HG03095 (cell line): ENCODE measurements around the gene DOCK2.
A peak's percentile ranks its signal among the peaks of the same experiment; 100 is the strongest.
"Not testable (repeated sequence)": the region's sequence is repeated elsewhere in the genome, so short reads cannot be mapped to it uniquely, and the experiment has no call there.

ENCODE experiments used
- ATAC-seq: cut with Tn5 transposase; IDR thresholded peaks from one replicate; pipeline ENCODE4 v1.9.1; 2021; ENCODE audit warnings: moderate library complexity; ENCODE audit not compliant: unreplicated experiment

DOCK2 gene

GRCh38 chr5:169753795-169754194, 116.7 kb downstream of the DOCK2 start:
- no peak for ATAC-seq

GRCh38 chr5:169754737-169755136, 117.7 kb downstream of the DOCK2 start:
- no peak for ATAC-seq

DNA sequence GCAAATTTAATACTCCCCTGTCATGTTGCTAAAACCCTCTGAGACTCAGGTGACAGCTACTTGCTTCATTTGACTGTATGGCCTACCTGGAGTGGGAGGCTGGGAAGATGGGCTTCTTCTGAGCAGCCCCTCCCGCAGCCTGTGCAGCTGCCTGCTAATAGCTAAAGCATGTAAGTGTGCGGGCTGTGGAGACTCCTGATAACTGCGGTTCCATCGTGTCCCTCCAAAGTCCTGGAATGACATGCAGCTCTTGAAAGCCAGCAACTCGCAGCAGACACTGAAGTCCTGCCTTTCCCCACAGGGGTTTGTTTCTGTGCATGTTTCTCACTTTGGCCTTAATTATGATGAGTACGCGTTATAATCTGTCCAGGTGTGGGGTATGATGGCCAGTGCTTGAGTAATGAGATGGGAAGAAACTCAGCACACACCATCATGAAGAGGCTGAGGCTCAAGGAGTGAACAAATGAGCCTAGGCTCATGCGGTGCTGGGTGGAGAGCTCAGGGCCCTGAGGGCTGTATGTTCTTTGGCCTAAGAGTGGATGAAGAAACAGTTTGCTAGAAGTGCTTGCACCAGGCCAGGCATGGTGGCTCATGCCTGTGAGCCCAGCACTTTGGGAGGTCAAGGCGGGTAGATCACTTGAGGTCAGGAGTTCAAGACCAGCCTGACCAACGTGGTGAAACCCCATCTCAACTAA, 119.1 kb downstream of the DOCK2 start:
- no peak for ATAC-seq

GRCh38 chr5:169757016-169757415, 119.9 kb downstream of the DOCK2 start:
- no peak for ATAC-seq

- ATAC-seq, result no peak
Observed at GRCh38 chr5:169758886-169759285, 121.8 kb downstream of the DOCK2 start.

DNA sequence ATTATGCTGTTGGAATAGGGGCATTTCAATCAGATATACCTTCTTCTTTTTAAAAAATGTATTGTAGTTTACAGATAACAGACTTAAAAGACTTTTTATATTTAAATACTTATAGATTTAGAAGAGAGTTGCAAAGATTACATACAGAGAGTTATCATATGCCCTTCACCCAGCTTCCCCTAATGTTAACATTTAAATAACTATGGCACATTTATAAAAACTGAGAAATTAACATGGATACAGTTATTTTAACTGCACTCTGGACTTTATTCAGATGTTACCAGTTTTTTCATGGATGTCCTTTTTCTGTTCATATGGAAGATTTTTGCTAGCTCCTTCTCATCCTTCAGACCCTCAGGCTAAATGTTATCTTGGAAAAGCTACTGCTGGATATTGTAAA, 123.2 kb downstream of the DOCK2 start:
- no peak for ATAC-seq

DNA sequence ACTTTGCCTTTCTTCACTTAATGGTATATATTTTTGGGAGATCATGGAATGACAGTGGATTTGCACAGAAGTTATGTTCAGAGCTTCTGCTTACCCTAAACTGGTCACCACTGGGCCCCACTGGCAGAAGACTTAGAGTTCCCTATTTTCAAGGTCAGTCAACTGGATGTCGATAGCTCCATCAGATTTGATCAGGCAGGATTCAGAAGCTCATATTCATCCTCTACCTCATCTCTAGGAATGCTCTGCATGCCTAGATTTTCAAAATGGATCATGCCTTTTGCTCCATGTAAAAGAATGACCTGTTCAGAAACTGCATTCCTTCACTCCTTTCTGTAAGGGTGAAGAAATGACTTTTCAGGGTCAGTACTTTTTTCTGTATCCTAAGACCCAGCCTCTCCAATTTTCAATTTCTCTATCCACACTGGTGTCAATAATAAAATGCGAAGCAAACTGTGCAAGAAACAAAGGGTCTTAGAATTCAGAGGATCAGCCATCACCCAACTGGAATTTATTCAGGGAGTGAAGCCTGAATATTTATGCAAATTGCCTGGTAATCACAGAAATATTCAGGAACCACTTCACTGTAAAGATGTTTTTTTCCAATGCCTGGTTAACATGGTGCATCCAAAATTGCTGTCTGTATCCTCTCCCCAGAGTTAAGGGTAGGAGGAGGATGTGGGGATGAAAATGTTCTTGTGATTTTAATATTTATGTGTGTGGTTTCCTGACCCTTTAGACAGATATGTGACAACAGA, 125.4 kb downstream of the DOCK2 start:
- ATAC-seq, result no peak

- peak; percentile 74 for ATAC-seq
Observed at GRCh38 chr5:169763376-169764017, 126.4 kb downstream of the DOCK2 start.

DNA sequence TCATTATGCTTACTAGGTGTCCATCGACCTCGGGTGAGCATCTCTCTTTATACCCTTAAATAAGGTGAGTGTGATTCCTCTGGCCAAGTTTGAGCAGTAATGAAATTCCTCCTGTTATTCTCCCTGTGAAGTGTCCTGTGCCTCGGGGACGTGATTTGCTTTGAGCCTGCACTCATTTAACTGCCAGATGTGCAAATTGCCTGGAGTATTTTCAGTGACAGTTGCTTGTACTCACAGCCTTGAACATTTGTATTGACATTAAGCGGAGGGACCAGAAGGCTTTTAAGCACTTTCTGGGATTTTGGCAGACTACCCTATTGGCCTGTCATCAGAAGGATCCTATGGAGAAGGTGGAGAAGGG, 126.9 kb downstream of the DOCK2 start:
- ATAC-seq, result peak; percentile 4

GRCh38 chr5:169765176-169765996, 128.3 kb downstream of the DOCK2 start:
- no peak for ATAC-seq

DNA sequence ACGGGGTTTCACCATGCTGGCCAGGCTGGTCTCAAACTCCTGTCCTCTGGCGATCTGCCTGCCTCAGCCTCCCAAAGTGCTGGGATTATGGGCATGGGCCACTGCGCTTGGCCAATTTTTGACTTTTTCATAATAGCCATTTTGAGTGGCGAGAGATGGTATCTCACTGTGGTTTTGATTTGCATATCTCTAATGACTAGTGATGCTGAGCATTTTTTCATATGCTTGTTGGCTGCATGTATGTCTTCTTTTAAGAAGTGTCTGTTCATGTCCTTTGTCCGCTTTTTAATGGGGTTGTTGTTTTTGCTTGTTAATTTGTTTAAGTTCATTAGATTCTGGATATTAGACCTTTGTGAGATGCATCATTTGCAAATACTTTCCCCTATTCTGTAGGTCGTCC, 129.9 kb downstream of the DOCK2 start:
- ATAC-seq, result not testable (repeated sequence)

DNA sequence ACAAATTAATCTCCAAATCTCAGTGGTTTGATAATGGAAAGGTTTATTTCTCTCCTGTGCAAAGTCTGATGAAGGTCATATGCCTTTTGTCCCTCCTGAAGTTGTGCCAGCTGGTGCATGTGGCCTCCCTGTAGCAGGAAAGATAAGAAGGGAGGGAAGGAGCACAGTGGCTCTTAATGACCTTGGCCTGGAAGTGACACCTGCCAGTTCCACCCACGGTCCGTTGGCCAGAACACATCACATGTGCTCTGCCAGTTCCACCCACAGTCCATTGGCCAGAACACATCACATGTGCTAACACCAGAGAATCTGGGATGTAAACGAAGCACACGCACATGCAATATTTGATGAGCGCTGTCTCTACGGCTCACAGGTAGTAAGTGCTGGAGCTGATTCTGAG, 130.9 kb downstream of the DOCK2 start:
- ATAC-seq, result no peak

DNA sequence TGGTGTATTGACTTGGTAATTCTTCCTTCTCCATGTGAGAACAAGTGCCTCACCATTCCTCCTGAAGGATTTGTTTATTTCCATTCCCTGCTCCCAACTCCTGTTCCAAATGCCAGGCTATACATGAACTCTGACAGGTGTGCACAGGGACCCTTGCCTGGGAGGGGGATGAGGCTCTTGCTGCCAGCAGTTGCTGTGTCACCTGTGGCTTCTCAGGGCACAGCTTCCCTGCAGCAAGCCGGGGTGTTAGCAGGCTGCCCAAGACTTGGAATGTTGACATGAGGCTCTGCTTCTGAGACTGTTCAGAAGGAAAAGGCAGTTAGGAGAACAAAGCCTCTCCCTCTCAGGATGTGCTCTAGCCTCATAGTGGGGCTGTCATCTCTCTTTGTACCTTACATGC, 131.3 kb downstream of the DOCK2 start:
- ATAC-seq, result no peak

- no peak for ATAC-seq
Observed at GRCh38 chr5:169770109-169770508, 133.0 kb downstream of the DOCK2 start.

DNA sequence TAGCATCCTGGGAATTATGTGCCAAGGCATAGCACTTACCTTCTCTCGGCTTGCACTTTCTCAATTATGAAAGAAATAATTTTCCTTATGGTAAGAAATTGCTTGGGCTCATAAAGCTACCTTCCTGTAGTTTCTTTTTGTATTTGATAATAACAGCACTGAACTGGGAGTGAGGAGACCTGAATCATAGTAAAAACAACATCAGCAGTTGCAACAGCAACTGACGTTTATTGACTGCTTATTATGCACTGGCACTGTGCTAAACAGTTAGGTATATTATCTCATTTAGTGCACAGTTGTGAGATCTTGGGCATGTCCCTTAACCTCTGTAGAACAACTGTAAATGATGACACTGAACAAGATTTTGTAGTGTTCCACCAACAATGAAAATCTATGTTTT, 135.2 kb downstream of the DOCK2 start:
- no peak for ATAC-seq

DNA sequence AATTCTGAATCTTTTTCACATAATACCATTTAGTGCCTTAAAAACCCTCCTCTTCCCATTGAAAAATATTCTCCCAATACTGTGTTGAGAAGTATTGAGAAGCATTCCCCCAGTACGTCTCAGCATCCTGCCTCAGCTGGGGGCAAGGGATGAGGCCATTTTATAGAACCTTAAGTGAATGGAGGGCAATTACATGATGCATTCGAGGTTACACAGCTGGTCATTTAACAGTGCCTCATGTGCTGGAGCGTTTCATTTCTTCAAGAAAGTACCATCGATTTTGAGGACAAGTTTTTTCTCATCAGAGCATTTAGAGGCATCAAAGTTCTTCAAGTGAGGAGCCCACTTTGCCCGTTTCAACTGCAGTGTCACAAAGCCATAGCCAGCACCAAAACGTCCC, 135.6 kb downstream of the DOCK2 start:
- ATAC-seq, result no peak

DNA sequence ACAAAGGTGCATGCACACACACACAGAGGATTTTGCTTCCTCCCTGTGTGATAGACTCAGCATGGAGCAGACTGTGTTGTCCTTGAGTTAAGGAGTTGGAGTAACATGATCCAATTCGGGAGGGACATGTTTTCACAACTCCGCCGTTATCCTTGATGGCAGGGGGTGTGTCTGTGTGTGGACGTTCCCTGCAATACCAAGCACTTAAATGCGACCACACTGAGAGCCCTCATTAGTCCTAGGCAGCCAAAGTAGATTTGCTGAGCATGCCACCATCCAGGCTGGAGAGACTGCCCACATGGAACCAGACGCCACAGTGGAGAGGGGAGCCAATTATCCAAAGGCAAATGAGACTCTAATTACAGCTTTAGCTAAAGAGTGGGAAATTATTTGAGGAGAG, 140.1 kb downstream of the DOCK2 start:
- ATAC-seq, result no peak

- ATAC-seq, result peak; percentile 88
Observed at GRCh38 chr5:169778622-169779596, 141.8 kb downstream of the DOCK2 start.

DNA sequence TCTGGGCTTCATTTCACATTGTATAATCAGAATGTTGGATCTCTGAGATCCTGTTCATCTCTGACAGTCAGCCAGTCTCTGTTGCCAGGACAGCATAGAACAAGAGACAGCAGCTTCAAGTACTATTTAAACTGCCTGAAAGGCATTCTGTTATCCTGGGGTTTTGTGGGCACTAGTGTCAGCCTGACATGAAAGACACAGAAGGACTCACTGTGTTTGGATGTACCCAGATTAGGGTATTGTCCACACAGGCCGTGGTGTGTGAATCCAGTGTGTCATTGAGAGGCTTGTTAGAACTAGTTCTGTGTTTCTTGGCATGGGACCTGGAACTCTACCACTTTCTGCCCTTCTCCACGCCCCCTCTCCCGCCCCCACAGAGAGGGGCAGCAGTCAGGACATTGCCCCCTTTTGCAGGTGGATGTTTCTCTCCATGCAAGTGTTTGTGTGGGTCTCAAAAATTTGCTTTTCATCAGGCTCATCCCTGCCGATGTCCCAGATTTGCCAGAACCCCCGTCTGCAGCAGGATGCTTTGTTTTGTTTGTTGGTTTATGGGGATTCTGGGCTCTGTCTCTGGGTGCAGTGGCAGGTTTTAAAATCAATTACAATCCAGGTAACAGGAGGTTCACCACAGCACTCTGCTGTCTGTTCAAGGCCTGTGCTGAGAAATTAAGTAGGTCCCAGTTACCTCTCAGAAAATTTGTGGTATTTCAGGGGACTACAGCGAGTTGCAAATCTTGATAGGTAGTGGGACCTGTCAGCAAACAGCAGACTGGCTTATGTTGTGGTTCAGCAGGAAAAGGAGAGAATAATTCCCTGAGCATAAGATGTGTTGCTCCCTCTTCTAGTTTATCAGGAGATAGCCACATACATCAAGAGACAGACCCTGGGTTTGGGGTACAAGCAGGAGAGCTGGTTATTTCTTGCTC, 144.6 kb downstream of the DOCK2 start:
- no peak for ATAC-seq
